Fibroblast of skin of abdomen (primary cell): ENCODE measurements around the gene SLC25A48.
"Not testable (repeated sequence)": the region's sequence is repeated elsewhere in the genome, so short reads cannot be mapped to it uniquely, and the experiment has no call there.

Source experiments
- DNase-seq: peaks from one replicate; pipeline ENCODE4 v3.0.0-alpha.2; 2013

Gene SLC25A48

DNA sequence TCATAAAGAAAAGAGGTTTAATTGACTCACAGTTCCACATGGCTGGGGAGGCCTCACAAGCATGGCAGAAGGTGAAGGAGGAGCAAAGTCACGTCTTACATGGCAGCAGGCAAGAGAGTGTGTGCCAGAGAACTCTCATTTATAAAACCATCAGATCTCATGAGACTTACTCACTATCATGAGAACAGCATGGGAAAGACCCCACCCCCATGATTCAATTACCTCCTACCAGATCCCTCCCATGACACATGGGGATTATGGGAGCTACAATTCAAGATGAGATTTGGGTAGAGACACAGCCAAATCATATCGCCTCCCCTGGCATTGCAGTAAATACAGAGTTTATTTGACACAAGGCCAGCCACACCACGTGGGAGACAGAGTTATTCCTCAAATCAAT is 24.7 kb downstream of the SLC25A48 start:
- DNase-seq: not testable (repeated sequence)

GRCh38 chr5:135859641-135860040 is 25.2 kb downstream of the SLC25A48 start:
- DNase-seq: no peak

GRCh38 chr5:135861641-135862040 is 27.2 kb downstream of the SLC25A48 start:
- no peak for DNase-seq

DNA sequence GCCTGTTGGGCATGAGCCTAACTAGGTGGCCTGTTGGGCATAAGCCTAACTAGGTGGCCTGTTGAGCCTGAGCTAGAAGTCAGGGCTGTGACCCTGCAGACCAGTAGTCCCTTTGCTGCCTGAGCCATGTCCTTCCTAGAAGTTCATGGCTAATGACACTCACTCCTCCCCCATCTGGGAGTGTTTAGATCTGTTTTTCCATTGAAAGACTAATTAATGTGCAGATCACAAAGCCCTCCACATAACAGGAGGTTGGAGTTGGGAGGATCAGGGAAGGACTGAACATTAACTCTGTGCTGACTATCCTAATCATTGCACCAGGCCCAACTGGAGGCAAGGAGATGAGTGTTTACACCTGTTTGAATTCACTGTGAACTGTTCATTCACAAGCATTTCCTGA is 27.6 kb downstream of the SLC25A48 start:
- no peak for DNase-seq

GRCh38 chr5:135862744-135863143 is 28.3 kb downstream of the SLC25A48 start:
- no peak for DNase-seq

GRCh38 chr5:135864503-135865435 is 30.3 kb downstream of the SLC25A48 start:
- DNase-seq: no peak

DNA sequence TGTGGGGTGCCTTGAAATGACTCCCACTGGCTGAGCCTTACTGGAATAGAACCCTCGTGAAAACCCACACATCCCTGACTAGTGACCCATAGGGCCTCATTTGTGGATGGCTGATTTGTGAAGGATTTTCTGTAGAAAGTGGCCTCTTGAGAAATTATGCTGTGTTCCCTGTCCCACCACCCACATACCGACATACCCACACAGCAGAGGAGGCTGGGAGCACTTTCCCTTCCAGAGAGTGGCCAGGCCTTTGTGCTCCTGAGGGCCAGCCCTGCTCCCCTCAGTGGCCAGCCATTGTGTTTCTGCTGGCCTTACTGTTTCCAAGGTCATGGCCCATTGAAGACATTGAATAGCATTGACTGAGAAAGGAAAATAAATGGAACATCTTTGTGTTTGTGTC is 31.6 kb downstream of the SLC25A48 start:
- no peak for DNase-seq

DNA sequence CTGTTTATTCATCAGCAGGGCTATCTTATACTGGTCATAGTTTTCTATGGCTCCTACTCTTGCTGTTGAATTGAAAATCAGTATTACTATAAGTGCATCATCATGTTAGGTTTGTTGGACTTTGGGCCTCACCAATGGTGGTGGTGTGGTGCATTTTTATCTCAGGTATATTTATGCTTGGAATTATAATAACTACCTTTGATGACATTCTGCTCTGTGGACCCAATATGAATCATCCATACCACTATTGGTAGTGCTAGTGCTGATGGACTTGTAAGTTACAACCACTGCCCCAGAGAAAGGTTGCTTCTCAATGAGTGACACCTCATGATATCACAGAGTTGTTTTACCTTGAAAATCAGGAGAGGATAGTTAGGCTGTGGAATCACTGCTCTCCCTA is 33.1 kb downstream of the SLC25A48 start:
- DNase-seq: no peak

- DNase-seq: no peak
Measured at GRCh38 chr5:135868681-135869080, 34.2 kb downstream of the SLC25A48 start.

DNA sequence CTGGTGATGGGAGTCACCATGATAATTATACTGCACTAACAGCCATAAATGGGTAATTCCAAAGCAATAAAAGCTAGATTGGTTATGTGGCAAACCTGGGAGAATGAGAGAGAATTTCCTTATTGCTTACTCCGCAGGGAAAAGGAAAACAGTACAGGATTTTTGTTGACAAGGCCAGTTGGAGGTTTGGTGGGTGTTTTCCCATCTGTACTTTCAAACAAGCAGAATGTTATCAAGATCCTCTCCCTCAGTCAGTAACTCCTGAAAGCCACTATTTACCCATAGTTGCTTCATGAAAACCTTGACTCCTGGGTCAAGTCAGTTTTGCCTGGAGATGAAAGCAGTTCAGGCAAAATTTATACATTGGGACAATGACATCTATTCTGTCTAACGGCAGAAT is 34.8 kb downstream of the SLC25A48 start:
- no peak for DNase-seq

- DNase-seq: no peak
Measured at GRCh38 chr5:135869935-135870334, 35.5 kb downstream of the SLC25A48 start.

GRCh38 chr5:135871268-135871915 is 36.9 kb downstream of the SLC25A48 start:
- no peak for DNase-seq

- no peak for DNase-seq
Measured at GRCh38 chr5:135873831-135874230, 39.4 kb downstream of the SLC25A48 start.

GRCh38 chr5:135874461-135874860 is 40.0 kb downstream of the SLC25A48 start:
- no peak for DNase-seq

GRCh38 chr5:135875567-135875966 is 41.1 kb downstream of the SLC25A48 start:
- DNase-seq: no peak

DNA sequence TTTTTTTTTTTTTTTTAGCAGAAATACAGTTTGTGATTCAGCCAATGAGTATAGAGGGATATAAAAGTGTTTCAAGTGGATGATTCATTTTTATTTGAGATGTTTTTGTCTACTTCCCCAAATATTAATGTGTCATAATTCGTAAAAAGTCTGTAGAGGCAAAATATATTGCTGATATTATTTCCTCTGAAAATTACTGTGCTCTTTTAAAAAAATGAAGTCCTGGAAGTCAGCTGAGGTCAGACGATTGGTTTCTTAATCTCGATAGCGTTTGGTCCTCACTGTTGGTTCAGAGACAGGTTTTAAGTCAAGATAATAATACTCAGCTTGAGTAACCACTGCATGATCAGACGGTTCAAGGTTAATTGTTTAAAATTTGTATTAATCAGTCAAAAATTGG is 41.7 kb downstream of the SLC25A48 start:
- no peak for DNase-seq

DNA sequence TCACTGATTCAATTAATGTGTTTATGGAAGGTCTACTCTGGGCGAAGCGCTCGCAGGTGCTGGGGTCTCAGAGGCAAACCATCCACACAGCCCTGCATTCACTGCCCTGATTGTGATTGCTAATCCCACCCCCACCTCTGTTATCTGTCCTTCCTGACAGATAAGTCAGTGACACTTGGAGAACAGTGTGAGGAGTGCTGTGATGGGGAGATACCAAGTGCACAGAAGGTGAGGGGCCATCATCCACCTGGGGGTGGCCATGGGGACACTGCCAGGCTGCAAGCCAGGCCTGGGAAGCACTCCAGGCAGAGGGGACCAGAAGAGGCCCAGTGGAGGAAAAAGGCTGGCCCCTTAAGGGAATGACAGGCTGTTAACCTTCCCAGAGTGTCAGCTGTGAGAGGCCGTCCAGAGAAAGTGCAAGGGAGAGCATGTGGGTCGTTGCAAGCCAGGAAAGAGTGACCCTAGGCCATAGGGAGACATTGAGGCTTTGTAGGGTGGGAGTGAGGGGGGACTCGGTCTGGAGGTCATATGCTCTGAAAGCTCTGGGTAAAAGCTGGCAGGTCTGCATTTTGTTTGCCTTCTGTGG is 43.2 kb downstream of the SLC25A48 start:
- DNase-seq: no peak

GRCh38 chr5:135878156-135878620 is 43.7 kb downstream of the SLC25A48 start:
- no peak for DNase-seq

GRCh38 chr5:135879591-135879990 is 45.1 kb downstream of the SLC25A48 start:
- no peak for DNase-seq

DNA sequence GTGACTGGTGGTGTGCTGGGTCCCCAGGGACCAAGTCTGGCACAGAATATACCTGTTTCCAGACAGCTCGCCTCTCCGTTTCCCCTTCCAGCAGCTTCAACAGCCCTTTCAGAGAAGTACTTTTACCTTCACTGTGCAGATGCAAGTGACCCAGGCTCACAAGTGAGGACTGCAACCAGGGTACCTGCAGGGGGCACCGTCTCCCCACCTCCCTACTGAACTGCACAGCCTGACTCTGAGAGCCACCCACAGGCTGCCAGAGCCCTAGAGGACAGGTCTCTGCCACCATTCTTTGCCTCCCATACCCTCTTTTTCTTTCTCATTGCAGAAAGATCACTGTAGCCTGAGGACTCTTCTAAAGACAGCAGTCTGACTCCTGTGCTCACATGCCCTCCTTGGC is 45.8 kb downstream of the SLC25A48 start:
- DNase-seq: no peak

DNA sequence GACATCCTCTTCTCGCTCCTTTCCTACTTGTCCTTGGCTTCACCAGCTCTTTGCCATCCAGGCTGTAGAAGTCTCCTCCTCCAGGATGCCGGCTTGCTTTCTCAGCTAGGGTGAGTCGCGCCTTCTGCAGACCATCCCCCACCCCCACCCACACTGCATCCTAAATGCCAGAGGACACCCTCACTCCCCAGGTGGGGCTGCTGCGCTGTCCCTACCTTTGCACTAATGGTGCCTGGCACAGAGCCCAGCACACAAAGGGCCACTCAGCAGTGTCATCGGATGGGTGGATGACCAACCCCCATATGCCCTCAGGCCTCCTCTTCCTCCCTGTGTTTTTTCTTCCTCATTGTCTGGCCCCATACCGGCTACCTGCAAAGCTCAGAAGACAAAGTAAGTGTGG is 46.3 kb downstream of the SLC25A48 start:
- no peak for DNase-seq

DNA sequence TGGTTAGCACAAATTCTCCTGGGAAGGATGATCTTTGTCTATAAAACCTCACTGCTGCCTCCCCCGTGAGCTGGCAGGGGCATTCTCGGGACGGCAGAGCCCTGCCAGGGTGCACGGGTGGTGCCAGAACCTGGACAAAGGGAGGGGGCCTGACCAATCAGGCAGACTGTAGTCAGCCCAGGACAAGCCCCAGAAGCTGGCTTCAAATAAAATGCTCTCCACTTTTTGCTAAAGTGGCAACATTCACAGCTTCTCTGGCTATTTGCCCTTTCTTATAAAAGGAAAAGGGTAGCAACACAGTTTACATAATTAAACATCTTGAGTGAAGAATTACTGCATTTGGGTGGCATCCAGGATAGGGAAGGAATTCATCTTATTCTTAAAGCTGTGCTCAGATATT is 46.8 kb downstream of the SLC25A48 start:
- no peak for DNase-seq

DNA sequence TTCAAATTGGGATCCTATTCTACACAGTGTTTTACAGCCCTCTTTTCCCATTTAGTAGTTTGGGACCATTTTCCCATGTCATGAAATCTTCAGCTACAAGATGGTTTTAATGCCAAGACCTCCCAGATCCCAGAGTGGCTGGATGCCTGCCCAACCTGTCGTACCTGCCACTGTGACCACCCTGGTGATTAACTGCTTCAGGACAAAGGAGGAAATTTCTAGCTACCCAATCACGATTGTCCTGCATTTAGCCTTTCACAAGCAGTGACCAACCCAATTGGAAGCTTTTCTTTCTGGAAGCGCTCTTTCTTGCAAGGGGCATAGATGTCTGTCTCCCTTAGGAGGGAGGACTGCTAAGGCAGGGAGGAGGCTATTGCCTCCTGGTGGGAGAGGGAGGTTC is 47.4 kb downstream of the SLC25A48 start:
- no peak for DNase-seq

- DNase-seq: no peak
Measured at GRCh38 chr5:135883026-135883425, 48.6 kb downstream of the SLC25A48 start.
